IPS DF 19.7 (cell line): ENCODE data around the gene TBC1D5.

ENCODE experiments used
- DNase-seq: peaks from one replicate; pipeline ENCODE4 v3.0.0-alpha.2; 2013; ENCODE audit warnings: low read depth, low spot score

The TBC1D5 gene

DNA sequence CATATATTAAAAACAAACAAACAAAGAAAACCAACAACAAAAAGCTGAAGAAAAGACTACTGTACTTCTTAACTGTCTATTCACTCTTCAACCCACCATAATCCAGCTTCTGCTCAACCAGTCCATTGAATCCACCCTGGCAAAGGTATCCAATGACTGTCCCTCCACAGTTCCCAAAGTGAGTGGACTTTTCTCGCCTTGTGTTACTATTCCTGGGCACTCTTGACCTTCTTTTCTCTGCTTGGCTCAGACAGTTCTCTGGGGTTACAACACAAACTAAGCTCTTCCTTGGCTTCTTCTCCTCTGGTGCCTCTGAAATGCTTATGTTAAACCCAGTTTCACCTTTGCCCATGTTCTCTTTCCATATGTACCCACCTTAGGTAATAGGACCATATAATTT is 437.5 kb downstream of the TBC1D5 start:
- no peak for DNase-seq

DNA sequence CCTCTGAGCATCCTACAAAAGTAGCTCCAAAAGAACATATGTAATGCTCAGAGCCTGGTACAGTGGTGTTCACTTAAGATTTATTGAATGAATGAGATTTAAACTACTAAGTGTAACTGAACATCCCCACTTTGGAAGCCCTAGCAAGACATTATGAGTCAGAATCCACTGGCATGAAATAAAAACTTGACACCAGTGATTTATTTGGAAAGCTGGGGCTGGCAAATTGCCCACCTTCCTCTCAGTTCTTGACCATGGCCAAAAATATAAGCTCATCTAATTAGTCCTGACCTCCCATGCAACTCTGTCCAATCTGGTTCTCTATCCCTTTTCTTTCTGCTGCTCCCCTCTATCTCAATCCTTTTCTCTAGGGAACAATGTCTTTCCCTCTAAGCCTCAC is 439.7 kb downstream of the TBC1D5 start:
- DNase-seq, result no peak

DNA sequence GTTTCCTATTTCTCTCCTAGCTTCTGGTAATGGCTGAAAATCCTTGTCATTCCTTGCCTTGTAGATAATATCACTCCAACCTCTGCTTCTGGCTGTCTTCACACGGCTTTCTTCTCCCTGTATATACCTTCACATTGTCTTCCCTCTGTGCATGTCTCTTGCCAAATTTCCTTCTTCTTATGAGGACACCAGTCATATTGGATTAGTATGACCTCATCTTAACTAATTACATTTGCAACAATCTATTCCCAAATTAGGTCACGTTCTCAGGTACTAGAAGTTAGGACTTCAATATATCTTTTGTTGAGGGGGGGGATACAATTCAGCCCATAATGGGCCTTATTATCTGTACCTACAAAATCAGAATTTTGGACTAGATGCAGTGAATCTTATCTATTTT is 440.3 kb downstream of the TBC1D5 start:
- DNase-seq, result no peak

DNA sequence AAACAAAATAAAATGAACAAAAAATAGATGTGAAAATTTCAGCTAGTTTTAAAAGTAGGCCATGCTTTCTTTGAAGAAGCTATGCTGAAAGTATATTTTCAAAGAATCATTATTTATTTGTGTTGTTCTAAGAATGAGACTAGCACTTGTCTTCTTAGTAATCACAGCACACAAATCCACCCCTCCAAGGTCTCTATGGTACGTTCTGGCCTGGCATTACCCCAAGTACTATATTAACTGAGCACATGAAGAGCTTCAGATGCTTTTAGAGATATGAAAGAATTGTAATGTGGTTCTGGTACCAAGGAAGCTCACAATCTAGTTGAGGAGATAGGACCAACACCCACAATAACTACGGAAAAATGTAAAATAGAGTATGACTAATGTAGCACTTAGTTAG is 441.2 kb downstream of the TBC1D5 start:
- DNase-seq, result no peak

DNA sequence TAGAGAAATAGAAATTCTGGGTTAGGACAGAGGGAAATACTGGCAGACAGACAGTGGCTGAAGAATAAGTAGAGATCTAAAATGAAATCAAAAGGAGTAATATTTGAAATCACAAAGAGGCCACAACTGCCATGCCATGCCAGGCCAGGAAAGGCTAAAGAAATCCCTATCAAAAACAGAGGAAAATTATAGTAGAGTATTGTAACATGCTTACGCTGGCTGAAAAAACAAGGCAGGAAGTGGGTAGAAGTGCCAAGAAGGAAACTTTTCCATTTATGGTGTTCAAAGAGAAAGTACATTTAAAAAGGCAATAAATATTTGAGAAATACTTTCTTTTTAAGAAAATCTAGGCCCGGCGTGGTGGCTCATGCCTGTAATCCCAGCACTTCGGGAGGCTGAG is 442.0 kb downstream of the TBC1D5 start:
- no peak for DNase-seq

DNA sequence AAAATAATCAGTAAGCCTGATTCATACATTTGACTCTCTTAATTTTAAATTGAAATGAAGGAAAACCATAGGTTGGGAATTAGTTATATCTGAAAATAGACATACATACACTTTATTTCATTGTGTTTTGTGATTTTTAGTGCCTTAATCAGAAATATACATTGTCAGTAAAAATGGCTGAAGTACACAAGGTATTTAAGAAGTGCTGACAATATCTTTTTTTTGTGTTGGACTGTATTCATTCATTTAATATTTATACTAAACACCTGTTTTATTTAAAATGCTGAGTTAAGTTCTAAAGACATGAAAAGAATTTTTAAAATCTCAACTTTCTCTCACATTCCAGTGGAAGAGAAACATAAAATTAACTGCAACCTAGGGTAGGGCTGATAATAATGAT is 444.4 kb downstream of the TBC1D5 start:
- DNase-seq, result no peak

DNA sequence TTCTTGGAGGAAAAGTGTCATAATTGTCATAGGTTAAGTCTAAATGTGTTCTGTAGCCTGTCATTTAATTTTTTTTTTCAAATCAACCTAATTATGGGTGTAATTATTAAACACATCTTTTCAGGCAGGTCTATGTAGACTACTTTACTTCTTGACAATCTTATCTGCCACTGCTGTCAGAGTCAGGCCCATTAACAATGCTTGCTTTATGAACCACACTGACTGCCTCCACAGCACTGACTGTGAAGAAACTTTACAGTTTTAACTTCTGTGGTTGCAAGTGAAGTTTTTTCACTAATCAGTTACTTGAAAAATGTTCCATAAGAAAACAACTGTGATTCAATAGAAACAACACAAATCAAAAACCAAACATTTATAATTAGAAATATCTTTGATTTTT is 449.9 kb downstream of the TBC1D5 start:
- DNase-seq, result no peak

DNA sequence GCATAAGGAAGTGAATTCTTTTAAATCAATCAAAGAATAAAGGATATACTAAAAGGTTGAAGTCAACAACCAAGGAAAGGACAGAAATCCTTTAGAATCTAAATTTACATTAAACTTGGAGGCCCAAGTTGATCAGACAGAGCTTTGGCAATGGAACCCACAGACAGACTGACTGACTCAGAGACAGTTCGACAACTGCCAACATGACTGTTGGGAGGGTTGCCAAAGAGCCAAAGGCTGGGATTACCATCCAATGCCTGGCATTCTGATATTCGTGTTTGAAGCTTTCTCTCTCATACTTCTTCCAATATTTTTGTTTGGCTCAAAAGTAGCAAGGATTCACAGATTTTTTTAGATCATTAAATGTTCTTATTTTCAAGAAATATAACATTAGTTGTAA is 451.5 kb downstream of the TBC1D5 start:
- DNase-seq, result no peak

DNA sequence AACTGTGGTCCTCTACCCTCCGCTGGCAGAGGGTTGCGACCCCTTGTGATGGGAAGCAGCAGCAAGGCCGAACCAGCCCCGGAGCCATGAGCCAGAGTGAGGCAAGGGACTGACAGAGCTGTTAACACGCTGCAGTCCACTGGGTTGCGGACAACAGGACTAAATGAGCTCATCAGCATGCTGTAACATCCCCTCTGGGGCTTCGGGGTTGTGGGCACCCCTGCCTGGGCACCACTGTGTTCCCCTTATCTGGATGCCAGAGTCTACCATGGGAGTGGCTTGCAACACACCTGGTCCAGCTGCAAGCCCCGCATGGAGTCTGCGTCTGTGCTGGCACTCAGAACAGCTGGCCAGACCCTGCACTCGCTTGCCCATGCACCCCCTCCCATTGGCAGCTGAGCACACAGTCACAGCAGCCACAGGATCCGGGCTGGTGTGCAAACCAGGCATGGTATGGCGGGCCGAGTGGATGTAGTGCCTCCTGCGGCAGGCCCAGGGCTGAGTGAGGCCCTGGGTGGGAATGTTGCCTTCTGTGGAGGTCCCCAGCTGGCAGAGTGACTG is 453.5 kb downstream of the TBC1D5 start:
- no peak for DNase-seq

DNA sequence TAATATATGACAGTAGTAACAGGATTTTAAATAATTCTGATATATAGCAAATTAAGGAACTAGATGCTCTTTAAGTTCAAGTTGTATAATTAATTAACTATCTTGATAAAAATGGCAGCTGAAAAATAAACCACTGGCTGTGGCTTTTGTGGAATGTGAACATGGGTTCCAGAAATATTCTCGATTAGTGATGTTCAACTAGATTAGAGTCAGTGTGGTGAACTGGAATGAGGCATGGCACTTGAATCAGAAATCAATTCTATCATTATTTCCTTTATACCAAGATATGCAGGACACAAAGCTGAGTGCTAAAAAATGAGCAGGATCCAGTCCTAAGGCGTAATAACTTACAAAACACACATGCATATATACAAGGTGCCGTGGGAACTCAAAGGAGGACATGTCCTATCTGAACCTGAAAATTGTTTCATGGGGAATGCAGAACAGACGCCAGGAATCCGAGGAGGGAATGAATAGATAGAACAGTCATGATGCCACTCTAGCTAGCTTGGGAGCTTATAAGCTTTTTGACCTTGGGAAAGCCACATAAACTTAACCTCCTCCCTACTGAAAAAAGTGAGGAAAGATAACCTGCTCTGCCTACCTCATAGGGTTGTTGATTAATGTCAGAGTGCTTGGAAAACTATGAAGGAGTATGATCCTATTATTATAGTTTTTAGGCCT is 455.3 kb downstream of the TBC1D5 start:
- DNase-seq, result no peak

DNA sequence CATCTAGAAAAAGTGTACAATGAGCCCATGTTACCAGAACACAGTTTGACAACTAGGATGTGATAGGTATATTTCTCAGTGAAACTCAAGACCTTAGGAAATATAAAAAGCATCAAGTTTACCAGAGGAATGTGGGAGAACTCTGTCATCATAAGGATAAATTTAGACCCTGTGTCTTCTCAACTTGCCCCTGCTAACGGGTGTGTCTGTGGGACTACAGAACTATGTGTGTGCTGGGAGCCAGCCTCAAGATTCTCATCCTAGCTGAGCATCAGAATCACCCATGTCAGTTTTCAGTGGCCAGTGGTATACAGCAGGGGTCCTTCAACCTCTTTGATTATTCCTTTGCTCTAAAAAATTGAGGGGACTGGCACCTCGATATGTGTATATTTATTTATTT is 464.4 kb downstream of the TBC1D5 start:
- DNase-seq, result no peak

DNA sequence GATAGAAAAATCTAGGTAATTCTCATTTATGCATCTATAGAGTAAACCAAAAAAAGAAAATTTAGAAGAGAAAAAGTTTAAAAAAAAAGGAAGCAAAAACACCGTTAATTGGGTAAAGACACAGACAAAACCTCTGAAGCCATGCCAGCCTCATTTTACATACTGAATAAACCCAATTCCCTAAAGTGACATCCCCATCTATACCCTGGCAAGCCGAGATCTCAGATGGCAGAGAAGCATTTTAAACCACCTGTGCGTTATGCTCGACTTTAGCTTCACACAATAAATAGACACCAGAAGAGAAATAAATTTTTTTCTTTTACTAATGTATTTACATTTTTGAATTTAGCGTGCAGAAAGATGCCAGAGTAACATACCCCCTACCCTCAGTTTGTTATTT is 475.6 kb downstream of the TBC1D5 start:
- DNase-seq, result no peak

DNA sequence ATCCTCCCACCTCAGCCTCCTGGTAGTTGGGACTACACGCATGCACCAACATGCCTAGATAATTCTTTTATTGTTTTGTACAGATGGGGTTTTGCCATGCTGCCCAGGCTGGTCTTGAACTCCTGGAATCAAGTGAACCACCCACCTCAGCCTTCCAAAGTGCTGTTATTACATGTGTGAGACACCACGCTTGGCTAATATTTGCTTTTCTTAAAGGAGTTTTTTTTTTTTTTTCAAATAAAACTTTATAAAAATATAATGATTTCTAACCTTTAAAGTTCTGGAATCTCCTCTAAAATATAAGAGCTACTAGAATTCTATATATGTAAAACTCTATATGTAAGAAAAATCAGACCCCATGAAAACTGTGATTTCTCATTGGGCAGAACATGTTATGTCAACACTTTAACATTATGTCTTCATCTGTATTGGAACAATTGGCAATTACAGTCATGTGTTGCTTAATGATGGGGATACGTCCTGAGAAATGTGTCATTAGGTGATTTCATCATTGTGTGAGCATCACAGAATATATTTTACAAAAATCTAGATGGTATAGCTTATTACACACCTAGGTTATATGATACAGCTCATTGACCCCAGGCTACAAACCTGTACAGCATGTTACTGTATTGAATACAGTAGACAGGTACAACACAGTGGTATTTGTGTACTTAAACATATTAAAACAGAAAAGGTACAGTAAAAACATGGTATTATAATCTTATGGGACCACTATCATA is 480.6 kb downstream of the TBC1D5 start:
- no peak for DNase-seq

DNA sequence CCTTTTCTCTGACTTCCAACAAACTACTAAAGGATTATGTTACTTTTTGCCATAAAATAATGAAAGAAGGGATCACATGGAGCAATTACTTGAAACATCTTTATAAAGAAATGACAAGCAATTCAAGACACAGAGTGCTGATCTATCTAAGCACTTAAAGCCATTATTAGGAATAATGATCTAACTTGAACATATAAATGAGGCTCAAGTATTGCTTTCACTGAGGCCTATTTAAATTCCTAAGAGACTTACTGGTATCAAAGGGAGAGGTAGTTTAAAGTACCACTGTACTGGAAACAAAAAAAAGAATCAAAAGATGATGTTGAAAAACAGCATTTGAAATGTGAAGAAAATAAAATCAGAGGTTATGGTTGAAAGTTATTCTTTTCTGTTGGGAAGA is 482.2 kb downstream of the TBC1D5 start:
- no peak for DNase-seq

DNA sequence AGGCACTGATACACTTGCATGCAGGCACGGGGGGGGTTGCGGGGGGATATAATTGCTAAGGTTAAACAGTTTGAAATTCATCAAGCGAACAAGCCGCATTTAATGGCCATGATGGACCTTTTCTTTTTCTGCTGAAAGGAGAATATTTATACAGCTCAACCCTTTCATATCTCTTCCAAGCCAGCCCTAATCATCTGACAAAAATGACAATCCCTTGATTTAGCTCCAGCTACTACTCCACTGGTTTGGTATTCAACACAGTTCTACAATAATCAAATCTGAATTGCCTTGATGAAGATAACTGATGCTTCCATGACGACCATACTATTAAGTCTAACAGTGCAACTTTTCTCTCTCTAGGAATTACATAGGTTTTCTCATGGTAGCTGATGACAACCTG is 482.7 kb downstream of the TBC1D5 start:
- no peak for DNase-seq

DNA sequence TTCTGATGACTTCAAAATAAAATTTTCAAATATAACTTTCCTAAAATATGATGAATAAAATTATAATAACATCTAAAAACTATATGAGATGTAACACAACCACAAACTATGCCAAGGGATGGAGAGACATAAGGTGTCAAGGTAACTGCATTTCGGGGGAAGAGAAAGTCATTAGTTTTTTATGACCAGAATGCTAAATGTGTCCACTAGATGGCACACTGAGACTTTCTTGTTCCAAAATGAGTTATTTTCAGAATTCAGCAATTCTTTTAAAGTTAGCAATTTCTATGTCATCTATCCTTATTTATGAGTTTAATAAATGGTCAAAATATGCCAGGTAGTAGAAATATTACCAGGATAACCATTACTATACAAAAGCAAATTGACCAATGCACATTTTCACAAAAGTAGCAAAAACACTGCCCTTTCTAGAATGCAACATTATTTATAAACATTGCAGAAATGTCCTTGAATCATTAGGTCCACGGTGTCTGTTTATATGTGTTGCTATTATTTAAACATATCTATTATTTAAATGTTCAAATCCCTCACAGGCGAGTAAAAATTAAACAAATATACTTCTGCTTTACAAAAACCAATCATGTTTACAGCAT is 483.5 kb downstream of the TBC1D5 start:
- DNase-seq, result no peak

DNA sequence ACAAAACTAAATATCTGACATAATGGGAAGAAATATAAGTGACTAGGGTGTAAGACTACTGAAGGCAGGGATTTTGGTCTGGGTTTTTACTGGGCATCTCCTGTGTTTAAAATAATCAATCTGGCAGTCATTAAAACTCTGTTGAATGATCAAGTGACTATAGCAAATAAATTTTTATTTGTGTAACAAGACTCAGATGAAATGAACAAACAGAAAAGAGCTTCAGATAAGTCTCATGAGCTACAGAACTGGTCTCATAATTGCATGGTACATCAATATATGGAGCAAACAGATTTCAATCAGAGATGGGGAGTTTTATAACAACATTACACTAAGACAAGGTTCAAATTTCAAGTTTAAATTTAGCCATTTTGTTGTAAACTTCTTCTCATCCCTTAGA is 485.2 kb downstream of the TBC1D5 start:
- DNase-seq, result no peak

DNA sequence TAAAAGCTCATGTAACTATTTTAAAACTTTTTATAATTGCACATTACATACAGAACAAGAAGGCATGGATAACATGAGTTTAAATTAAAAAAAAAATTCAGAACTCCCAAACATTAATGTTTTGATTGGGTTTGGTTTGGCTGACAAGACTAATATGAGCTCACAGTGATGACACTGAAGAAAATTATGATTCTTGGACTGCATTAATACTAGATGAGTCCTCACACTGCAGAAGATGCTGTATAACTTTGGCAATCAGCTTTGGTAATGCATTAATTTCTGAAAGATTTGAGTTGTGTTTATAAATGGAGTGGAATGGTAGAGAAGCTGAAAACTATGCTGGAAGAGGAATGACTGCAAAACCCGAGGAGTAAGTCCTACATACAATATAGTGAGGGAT is 498.8 kb downstream of the TBC1D5 start:
- no peak for DNase-seq

DNA sequence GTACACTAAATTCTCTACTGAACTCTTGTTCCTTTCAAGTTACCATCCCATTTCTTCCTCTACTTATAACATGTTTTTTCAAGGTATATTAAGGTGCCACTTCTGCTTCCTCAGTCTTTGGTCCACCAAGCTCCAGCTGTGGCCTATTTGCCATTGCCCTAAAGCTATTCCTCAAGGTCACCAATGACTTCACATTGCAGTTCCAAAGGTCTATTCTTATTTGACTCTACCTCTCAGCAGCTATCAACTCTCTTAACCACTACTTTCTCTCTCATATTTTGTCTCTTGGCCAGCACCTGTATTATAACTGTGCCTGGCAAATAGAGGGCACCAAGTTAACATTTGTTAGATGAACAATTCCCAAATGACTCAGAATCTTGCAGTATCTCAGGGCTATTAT is 503.0 kb downstream of the TBC1D5 start:
- no peak for DNase-seq

DNA sequence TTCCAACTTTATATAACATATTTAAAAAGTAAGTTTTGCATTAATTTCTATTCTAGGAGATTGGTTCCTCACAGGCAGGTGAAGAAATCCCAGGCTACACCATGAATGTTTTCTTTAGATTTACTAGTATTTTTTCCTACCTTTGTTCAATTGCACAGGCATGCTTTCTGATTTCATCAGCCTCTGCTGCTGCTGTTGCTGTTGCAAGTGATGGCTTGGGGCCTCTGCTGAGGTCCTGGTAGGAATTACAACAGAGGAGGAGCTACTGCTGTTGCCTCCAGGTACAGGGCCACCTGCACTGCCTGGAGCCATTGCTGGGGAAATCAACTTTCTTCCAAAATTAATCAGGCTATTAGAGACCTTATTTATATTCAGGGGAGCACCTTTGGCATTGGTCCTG is 504.4 kb downstream of the TBC1D5 start:
- peak; percentile 5 for DNase-seq

DNA sequence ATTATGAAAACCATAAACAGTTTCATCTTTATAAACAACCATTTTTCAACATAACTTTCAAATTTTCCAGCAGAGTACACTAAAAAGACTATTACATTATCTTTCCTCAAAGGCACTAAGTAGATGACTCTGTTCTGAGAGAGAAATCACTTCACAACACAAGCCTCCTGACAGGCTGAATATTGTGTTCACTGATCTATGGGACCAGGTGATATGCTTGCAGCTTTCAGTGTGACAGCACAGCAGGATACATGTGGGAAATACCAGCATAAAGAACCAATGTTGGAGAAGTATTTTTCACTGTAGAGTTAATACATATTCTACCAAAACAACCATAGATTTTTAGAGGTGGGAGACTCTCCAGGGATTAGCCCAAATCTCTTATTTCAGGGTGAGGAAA is 507.1 kb downstream of the TBC1D5 start:
- no peak for DNase-seq

DNA sequence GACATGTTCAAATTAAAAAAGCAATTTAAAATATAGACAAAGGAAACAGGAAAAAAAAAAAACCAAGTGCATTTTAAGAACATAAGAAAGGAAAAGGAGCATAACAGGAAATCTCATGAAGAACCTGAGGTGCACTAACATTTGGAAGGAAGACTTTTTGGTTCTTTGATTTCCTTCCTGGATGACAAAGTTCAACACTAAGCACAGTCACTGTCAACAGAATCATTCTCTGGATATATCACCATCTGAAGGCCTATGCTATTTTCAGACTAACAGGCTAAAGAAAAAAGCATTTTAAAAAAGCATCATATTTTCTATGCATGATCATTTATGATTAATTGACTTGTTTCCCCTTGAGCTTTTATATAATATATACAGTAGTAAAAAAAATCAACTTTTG is 508.0 kb downstream of the TBC1D5 start:
- no peak for DNase-seq

DNA sequence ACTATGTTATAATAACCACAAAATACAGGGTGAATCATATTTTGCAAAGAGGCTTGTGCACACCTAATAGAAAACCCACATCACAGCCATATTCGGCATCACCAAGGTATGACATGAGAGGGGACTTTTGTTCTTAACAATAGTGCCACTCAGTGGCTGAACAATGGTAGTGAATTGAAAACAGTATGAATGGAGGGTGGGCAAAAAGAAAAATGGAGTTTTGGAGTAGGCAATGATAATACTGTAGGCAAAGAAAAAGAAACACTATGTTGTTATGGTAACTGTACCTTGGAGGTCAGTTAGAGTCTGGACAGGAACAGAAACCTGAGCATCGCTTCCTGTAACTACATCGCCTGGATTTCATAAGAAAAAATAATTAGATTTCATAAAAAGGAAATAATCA is 509.0 kb downstream of the TBC1D5 start:
- DNase-seq, result peak; percentile 5
